H9 (cell line): ENCODE results near the gene TRIM37. TPM values are rescaled to one million over a fixed set of nuclear protein-coding genes. Genes with fewer than 3 reads are reported as not detected.

Experiments
- DNase-seq: peaks from one replicate; pipeline ENCODE4 v3.0.0-alpha.2; 2017
- H2AFZ ChIP-seq: one replicate; pipeline ENCODE4 v1.6.1; 2013; ENCODE audit warnings: mild to moderate bottlenecking, low read length, control low read depth, moderate library complexity
- H2AK5ac ChIP-seq: 2 replicates; pipeline ENCODE4 v1.6.1; 2013; ENCODE audit warnings: low read length, control low read depth, mixed read lengths; ENCODE audit not compliant: insufficient read length
- H2BK120ac ChIP-seq: one replicate; pipeline ENCODE4 v1.6.1; 2013; ENCODE audit warnings: low read depth, mild to moderate bottlenecking, low read length, control low read depth, inconsistent platforms; ENCODE audit not compliant: poor library complexity, severe bottlenecking
- H2BK12ac ChIP-seq: 2 replicates; pipeline ENCODE4 v1.6.1; 2013; ENCODE audit warnings: low read length, control low read depth, mixed read lengths, low read depth; ENCODE audit not compliant: insufficient read length
- H2BK15ac ChIP-seq: 2 replicates; pipeline ENCODE4 v1.6.1; 2013; ENCODE audit warnings: low read depth, low read length, control low read depth
- H2BK20ac ChIP-seq: one replicate; pipeline ENCODE4 v1.6.1; 2013; ENCODE audit warnings: low read depth, mild to moderate bottlenecking, low read length, control low read depth, inconsistent platforms; ENCODE audit not compliant: poor library complexity, severe bottlenecking
- H2BK5ac ChIP-seq: 2 replicates; pipeline ENCODE4 v1.6.1; 2013; ENCODE audit warnings: low read length, control low read depth, mixed read lengths; ENCODE audit not compliant: insufficient read length
- H3K14ac ChIP-seq: 2 replicates; pipeline ENCODE4 v1.6.1; 2013; ENCODE audit warnings: low read length, control low read depth; ENCODE audit not compliant: insufficient read depth
- H3K18ac ChIP-seq: 2 replicates; pipeline ENCODE4 v1.6.1; 2013; ENCODE audit warnings: low read depth, mild to moderate bottlenecking, mixed read lengths, low read length, control low read depth; ENCODE audit not compliant: insufficient read length
- H3K23ac ChIP-seq: 2 replicates; pipeline ENCODE4 v1.6.1; 2013; ENCODE audit warnings: low read length, control low read depth, mixed read lengths, low read depth; ENCODE audit not compliant: insufficient read length
- H3K23me2 ChIP-seq: 2 replicates; pipeline ENCODE4 v1.6.1; 2013; ENCODE audit warnings: low read depth, mild to moderate bottlenecking, mixed read lengths, low read length, control low read depth; ENCODE audit not compliant: insufficient read length, poor library complexity, severe bottlenecking
- H3K27ac ChIP-seq: 2 replicates; pipeline ENCODE4 v1.5.1; 2013; ENCODE audit warnings: low read length, control low read depth, mixed read lengths, low read depth; ENCODE audit not compliant: insufficient read length
- H3K27me3 ChIP-seq: 2 replicates; pipeline ENCODE4 v1.6.1; 2013; ENCODE audit warnings: low read length, control low read depth, inconsistent platforms; ENCODE audit not compliant: insufficient read depth
- H3K4ac ChIP-seq: 2 replicates; pipeline ENCODE4 v1.6.1; 2013; ENCODE audit warnings: low read depth, mild to moderate bottlenecking, control low read depth, inconsistent platforms, low read length, moderate library complexity
- H3K4me1 ChIP-seq: 2 replicates; pipeline ENCODE4 v1.6.1; 2013; ENCODE audit warnings: low read length, control low read depth, inconsistent platforms; ENCODE audit not compliant: insufficient read depth
- H3K4me2 ChIP-seq: 2 replicates; pipeline ENCODE4 v1.6.1; 2013; ENCODE audit warnings: low read length, control low read depth, mixed read lengths; ENCODE audit not compliant: insufficient read length, insufficient read depth
- H3K56ac ChIP-seq: 2 replicates; pipeline ENCODE4 v1.6.1; 2013; ENCODE audit warnings: low read depth, mild to moderate bottlenecking, mixed read lengths, low read length, control low read depth; ENCODE audit not compliant: insufficient read length
- H3K79me1 ChIP-seq: 2 replicates; pipeline ENCODE4 v1.6.1; 2013; ENCODE audit warnings: low read depth, mild to moderate bottlenecking, moderate library complexity, low read length, control low read depth, inconsistent platforms; ENCODE audit not compliant: insufficient read depth, poor library complexity, severe bottlenecking
- H3K79me2 ChIP-seq: 2 replicates; pipeline ENCODE4 v1.6.1; 2013; ENCODE audit warnings: low read length, control low read depth, inconsistent platforms; ENCODE audit not compliant: insufficient read depth
- H3K9ac ChIP-seq: 2 replicates; pipeline ENCODE4 v1.6.1; 2013; ENCODE audit warnings: low read length, control low read depth, mixed read lengths; ENCODE audit not compliant: insufficient read length; ENCODE audit errors: extremely low read depth
- H3K9me3 ChIP-seq: one replicate; pipeline ENCODE4 v1.6.1; 2013; ENCODE audit warnings: low read depth, low read length, inconsistent platforms; ENCODE audit not compliant: control insufficient read depth
- H3T11ph ChIP-seq: one replicate; pipeline ENCODE4 v1.6.1; 2013; ENCODE audit warnings: mild to moderate bottlenecking, low read length, control low read depth, inconsistent platforms
- H4K20me1 ChIP-seq: one replicate; pipeline ENCODE4 v1.6.1; 2013; ENCODE audit not compliant: control insufficient read depth, insufficient read length, insufficient read depth
- H4K5ac ChIP-seq: 2 replicates; pipeline ENCODE4 v1.6.1; 2013; ENCODE audit warnings: low read depth, mild to moderate bottlenecking, mixed read lengths, low read length, control low read depth; ENCODE audit not compliant: insufficient read length
- H4K8ac ChIP-seq: replicated peaks from 2 replicates; pipeline ENCODE4 v1.6.1; 2013; ENCODE audit warnings: low read length, control low read depth, mixed read lengths, low read depth; ENCODE audit not compliant: insufficient read length
- H4K91ac ChIP-seq: 2 replicates; pipeline ENCODE4 v1.6.1; 2013; ENCODE audit warnings: low read depth, mild to moderate bottlenecking, moderate library complexity, mixed read lengths, low read length, control low read depth; ENCODE audit not compliant: insufficient read length
- H3K27ac Mint-ChIP-seq, 3 experiments: 2 replicates in 2 of 3; 3 replicates in 1 of 3; pipeline ENCODE4 v1.8.0; 2020 to 2021; ENCODE audit warnings: mixed read lengths in 3 of 3, mild to moderate bottlenecking in 1 of 3, moderate library complexity in 1 of 3
- H3K27me3 Mint-ChIP-seq: 2 replicates; pipeline ENCODE4 v1.8.0; 2021; ENCODE audit warnings: low read depth, mild to moderate bottlenecking, moderate library complexity, mixed read lengths
- H3K36me3 Mint-ChIP-seq, 3 experiments: 2 replicates in 2 of 3; 3 replicates in 1 of 3; pipeline ENCODE4 v1.8.0; 2020 to 2021; ENCODE audit warnings: low read depth in 3 of 3, mixed read lengths in 3 of 3; ENCODE audit not compliant: insufficient read depth in 1 of 3
- H3K4me1 Mint-ChIP-seq, 2 experiments: 2 replicates each; pipeline ENCODE4 v1.8.0; 2020; ENCODE audit warnings: mixed read lengths in 2 of 2
- H3K4me3 Mint-ChIP-seq, 2 experiments: 2 replicates in 1 of 2; 3 replicates in 1 of 2; pipeline ENCODE4 v1.8.0; 2020 to 2021; ENCODE audit warnings: mild to moderate bottlenecking in 2 of 2, mixed read lengths in 2 of 2, moderate library complexity in 1 of 2
- H3K9me3 Mint-ChIP-seq, 2 experiments: 2 replicates in 1 of 2; 3 replicates in 1 of 2; pipeline ENCODE4 v1.8.0; 2020; ENCODE audit warnings: mild to moderate bottlenecking in 2 of 2, mixed read lengths in 2 of 2, moderate library complexity in 1 of 2
- CTCF ChIP-seq: fragments of 200-600 bp; sonication (generic); conservative IDR thresholded peaks from 3 replicates; pipeline ENCODE4 v1.8.0; 2021; ENCODE audit warnings: antibody characterized with exemption, mild to moderate bottlenecking
- WGBS: extraction: QIAGEN DNeasy Blood & Tissue Kit; methylation state at CpG from one replicate; pipeline ENCODE4 v1.1.7; 2013; ENCODE audit warnings: missing lambda C conversion rate, low lambda C conversion rate, mixed read lengths; ENCODE audit not compliant: insufficient read length; ENCODE audit errors: extremely low coverage; 5-methylcytosine and 5-hydroxymethylcytosine counted together
- microRNA-seq: library from miRNA; unstranded; fragments of <30 nt; microRNA quantifications from one replicate; pipeline ENCODE4, GENCODE V29; 2020; ENCODE audit warnings: borderline microRNAs expressed
- total RNA-seq: library from RNA; stranded (reverse); gene quantifications from 2 replicates; pipeline ENCODE4 v1.2.1, GENCODE V29; 2021

The TRIM37 gene
- total RNA-seq, 1 experiment from 2014 or later, result 52.1 TPM

- no peak overlapping the region for H3K4me3 Mint-ChIP-seq
- no CpG with 5 or more reads among the region's 3 CpGs for WGBS
- Histone ChIP-seq H3K27me3 (no peaks in the 10 kb centered on the region), H2BK20ac (no peak overlapping the region), H2BK12ac (no peak overlapping the region), H3K4me2 (no peak overlapping the region), H3K79me1 (no peaks in the 10 kb centered on the region), H3T11ph (no peak overlapping the region), H4K5ac (no peak overlapping the region), H3K23ac (no peak overlapping the region), H3K9me3 (no peaks in the 10 kb centered on the region), H3K4ac (no peak overlapping the region), H2AK5ac (no peak overlapping the region), H4K8ac (no peak overlapping the region), H4K20me1 (no peaks in the 10 kb centered on the region), H2BK15ac (no peak overlapping the region), H3K23me2 (no peaks in the 10 kb centered on the region), H4K91ac (no peak overlapping the region), H3K27ac (no peak overlapping the region), H3K56ac (no peak overlapping the region), H2BK120ac (no peak overlapping the region), H3K18ac (no peak overlapping the region), H3K14ac (no peak overlapping the region), H2BK5ac (no peak overlapping the region), H3K4me1 (no peaks in the 10 kb centered on the region), H3K79me2 (no peaks in the 10 kb centered on the region), H2AFZ (no peak overlapping the region), H3K9ac (no peak overlapping the region)
- H3K27ac Mint-ChIP-seq, result no peak overlapping the region
- no peaks in the 10 kb centered on the region for H3K9me3 Mint-ChIP-seq
- TF ChIP-seq CTCF, result no peak
- H3K36me3 Mint-ChIP-seq, result no peaks in the 10 kb centered on the region; a peak in 1 of 7 replicates
- DNase-seq, result no peak
- no peaks in the 10 kb centered on the region for H3K4me1 Mint-ChIP-seq
- no peaks in the 10 kb centered on the region for H3K27me3 Mint-ChIP-seq
Measured at GRCh38 chr17:58932956-58933355, 173.7 kb downstream of the TRIM37 start.

Small RNAs within 50 kb of the gene (microRNA-seq; reads per million reads assigned to microRNA genes)
- gene MIR301A (66.7 reads per million, percentile 68 among the genes with 10 or more reads in this experiment), gene MIR454 (621 reads per million, percentile 91 among the genes with 10 or more reads in this experiment)

Other genes with a start within 250 kb of the TRIM37 start
- 83.7 and 91.9 TPM in 2 replicates for gene SKA2, start 48.3 kb upstream of the TRIM37 start, total RNA-seq
- gene PRR11, start 48.9 kb upstream of the TRIM37 start, total RNA-seq, result 70.6 and 70.7 TPM in 2 replicates
- gene SMG8, start 103.2 kb upstream of the TRIM37 start, total RNA-seq, result 25.8 and 27.2 TPM in 2 replicates
- gene GDPD1, start 113.6 kb upstream of the TRIM37 start, total RNA-seq, result 1.3 and 2.6 TPM in 2 replicates
- gene YPEL2, start 224.8 kb upstream of the TRIM37 start, total RNA-seq, result 0.98 and 1.1 TPM in 2 replicates